NCI-H2081 (cell line): ENCODE data around the gene ZNF778.

Source experiments
- DNase-seq, 2 experiments: peaks; one replicate each; lab custom pipeline; 2025; lab: John Stamatoyannopoulos, UW

ZNF778 gene

GRCh38 chr16:89217388-89218191 is at the start of gene ZNF778:
ZNF778 (plus strand) TSS chr16:89217703; CDS start chr16:89221128, 3,425 bp downstream.
- DNase-seq = peak; percentile 45 to 75

- no peak for DNase-seq
Observed at GRCh38 chr16:89168381-89169189, 48.9 kb upstream of the ZNF778 start.

- no peak for DNase-seq
Observed at GRCh38 chr16:89169778-89170177, 47.7 kb upstream of the ZNF778 start.

GRCh38 chr16:89170346-89171215 is 46.9 kb upstream of the ZNF778 start:
- DNase-seq = peak in 1 of 2 experiments; percentile 8

GRCh38 chr16:89171216-89172170 is 46.0 kb upstream of the ZNF778 start, which contains the start of gene CDH15:
CDH15 (plus strand) TSS chr16:89171748; CDS start chr16:89171832, 84 bp downstream.
- peak; percentile 84 to 89 for DNase-seq

GRCh38 chr16:89172171-89172527 is 45.4 kb upstream of the ZNF778 start:
- no peak for DNase-seq

- no peak for DNase-seq
Observed at GRCh38 chr16:89172528-89173173, 44.9 kb upstream of the ZNF778 start.

- DNase-seq = no peak
Observed at GRCh38 chr16:89173174-89173921, 44.2 kb upstream of the ZNF778 start.

GRCh38 chr16:89174055-89174827 is 43.3 kb upstream of the ZNF778 start:
- DNase-seq = no peak

GRCh38 chr16:89174877-89175276 is 42.6 kb upstream of the ZNF778 start:
- no peak for DNase-seq

- peak in 1 of 2 experiments; percentile 49 for DNase-seq
Observed at GRCh38 chr16:89175280-89176146, 42.0 kb upstream of the ZNF778 start.

- DNase-seq = no peak
Observed at GRCh38 chr16:89176147-89176690, 41.3 kb upstream of the ZNF778 start.

GRCh38 chr16:89176717-89177116 is 40.8 kb upstream of the ZNF778 start:
- no peak for DNase-seq

GRCh38 chr16:89177501-89177900 is 40.0 kb upstream of the ZNF778 start:
- no peak for DNase-seq

- DNase-seq = no peak
Observed at GRCh38 chr16:89178453-89179147, 38.9 kb upstream of the ZNF778 start.

GRCh38 chr16:89179148-89179484 is 38.4 kb upstream of the ZNF778 start:
- DNase-seq = no peak
